Neuronal stem cell (in vitro differentiated cells): ENCODE data around the gene BBLN.
A peak's percentile ranks its signal among the peaks of the same experiment; 100 is the strongest.

ENCODE experiments used
- DNase-seq: peaks from one replicate; pipeline ENCODE4 v3.0.0-alpha.2; 2013; ENCODE audit warnings: low spot score
- H2AFZ ChIP-seq: one replicate; pipeline ENCODE4 v1.6.1; 2013; ENCODE audit warnings: mild to moderate bottlenecking, low read length, inconsistent platforms
- H2AK5ac ChIP-seq: 2 replicates; pipeline ENCODE4 v1.6.1; 2013; ENCODE audit warnings: low read depth, mild to moderate bottlenecking, inconsistent platforms, low read length, moderate library complexity, mixed read lengths
- H2BK120ac ChIP-seq: 2 replicates; pipeline ENCODE4 v1.6.1; 2013; ENCODE audit warnings: low read depth, mild to moderate bottlenecking, inconsistent platforms, low read length, moderate library complexity, mixed read lengths
- H2BK12ac ChIP-seq: one replicate; pipeline ENCODE4 v1.6.1; 2013; ENCODE audit warnings: low read length, inconsistent platforms
- H2BK15ac ChIP-seq: 2 replicates; pipeline ENCODE4 v1.6.1; 2013; ENCODE audit warnings: mild to moderate bottlenecking, low read length, inconsistent platforms, mixed read lengths
- H2BK5ac ChIP-seq: one replicate; pipeline ENCODE4 v1.6.1; 2013; ENCODE audit warnings: inconsistent platforms, mild to moderate bottlenecking, low read length, moderate library complexity
- H3K14ac ChIP-seq: one replicate; pipeline ENCODE4 v1.6.1; 2013; ENCODE audit warnings: low read length, inconsistent platforms
- H3K18ac ChIP-seq: 2 replicates; pipeline ENCODE4 v1.6.1; 2013; ENCODE audit warnings: low read length, inconsistent platforms
- H3K23ac ChIP-seq: 2 replicates; pipeline ENCODE4 v1.6.1; 2013; ENCODE audit warnings: low read depth, mild to moderate bottlenecking, mixed read lengths, low read length, inconsistent platforms; ENCODE audit not compliant: poor library complexity
- H3K27ac ChIP-seq: replicated peaks from 3 replicates; pipeline ENCODE4 v1.5.1; 2013; ENCODE audit warnings: low read length, inconsistent platforms
- H3K27me3 ChIP-seq, 3 experiments: 2 replicates each; pipeline ENCODE4 v1.6.1; 2013; ENCODE audit warnings: low read length in 3 of 3, mild to moderate bottlenecking in 2 of 3, inconsistent platforms in 1 of 3, low read depth in 1 of 3, mixed read lengths in 1 of 3, moderate library complexity in 1 of 3; ENCODE audit not compliant: control insufficient read depth in 3 of 3, insufficient read depth in 3 of 3
- H3K36me3 ChIP-seq, 2 donors: replicated peaks in 1 of 2; 2 replicates each; pipeline ENCODE4 v1.6.1; 2013; ENCODE audit warnings: low read length in 2 of 2; ENCODE audit not compliant: control insufficient read depth in 2 of 2, insufficient read depth in 2 of 2
- H3K4ac ChIP-seq: 2 replicates; pipeline ENCODE4 v1.6.1; 2013; ENCODE audit warnings: inconsistent platforms, mild to moderate bottlenecking, low read length, moderate library complexity
- H3K4me1 ChIP-seq, 2 donors: 1 replicate in 1 of 2; 2 replicates in 1 of 2; pipeline ENCODE4 v1.6.1; 2013; ENCODE audit warnings: low read length in 2 of 2, low read depth in 1 of 2; ENCODE audit not compliant: control insufficient read depth in 2 of 2, insufficient read depth in 1 of 2
- H3K4me2 ChIP-seq: one replicate; pipeline ENCODE4 v1.6.1; 2013; ENCODE audit warnings: mild to moderate bottlenecking, low read length, inconsistent platforms; ENCODE audit not compliant: insufficient read depth, poor library complexity, severe bottlenecking
- H3K4me3 ChIP-seq, 2 donors: 2 replicates each; pipeline ENCODE4 v1.5.1; 2013; ENCODE audit warnings: low read length in 2 of 2, mild to moderate bottlenecking in 2 of 2, inconsistent platforms in 1 of 2, moderate library complexity in 1 of 2
- H3K79me1 ChIP-seq: one replicate; pipeline ENCODE4 v1.6.1; 2013; ENCODE audit warnings: low read depth, mild to moderate bottlenecking, inconsistent platforms, low read length, moderate library complexity
- H3K9ac ChIP-seq: one replicate; pipeline ENCODE4 v1.6.1; 2013; ENCODE audit warnings: mild to moderate bottlenecking, low read depth, low read length, inconsistent platforms; ENCODE audit not compliant: poor library complexity
- H3K9me3 ChIP-seq, 2 donors: replicated peaks in 1 of 2; 2 replicates each; pipeline versions ENCODE3 to v1.6.1; 2013; ENCODE audit warnings: low read length in 2 of 2, mild to moderate bottlenecking in 2 of 2, inconsistent platforms in 1 of 2, low read depth in 1 of 2, mixed read lengths in 1 of 2, moderate library complexity in 1 of 2; ENCODE audit not compliant: control insufficient read depth in 2 of 2, insufficient read depth in 1 of 2
- H4K8ac ChIP-seq: one replicate; pipeline ENCODE4 v1.6.1; 2013; ENCODE audit warnings: low read depth, mild to moderate bottlenecking, inconsistent platforms, low read length, moderate library complexity
- H4K91ac ChIP-seq: one replicate; pipeline ENCODE4 v1.6.1; 2013; ENCODE audit warnings: low read length, low read depth, mild to moderate bottlenecking, inconsistent platforms; ENCODE audit not compliant: poor library complexity
- WGBS, 2 donors: extraction: QIAGEN DNeasy Blood & Tissue Kit; methylation state at CpG; one replicate each; pipeline ENCODE4 v1.1.7; 2013; ENCODE audit warnings: missing lambda C conversion rate in 2 of 2, mixed read lengths in 1 of 2; ENCODE audit not compliant: insufficient read length in 2 of 2, insufficient replicate concordance in 1 of 2; ENCODE audit errors: extremely low coverage in 2 of 2; 5-methylcytosine and 5-hydroxymethylcytosine counted together

The BBLN gene

DNA sequence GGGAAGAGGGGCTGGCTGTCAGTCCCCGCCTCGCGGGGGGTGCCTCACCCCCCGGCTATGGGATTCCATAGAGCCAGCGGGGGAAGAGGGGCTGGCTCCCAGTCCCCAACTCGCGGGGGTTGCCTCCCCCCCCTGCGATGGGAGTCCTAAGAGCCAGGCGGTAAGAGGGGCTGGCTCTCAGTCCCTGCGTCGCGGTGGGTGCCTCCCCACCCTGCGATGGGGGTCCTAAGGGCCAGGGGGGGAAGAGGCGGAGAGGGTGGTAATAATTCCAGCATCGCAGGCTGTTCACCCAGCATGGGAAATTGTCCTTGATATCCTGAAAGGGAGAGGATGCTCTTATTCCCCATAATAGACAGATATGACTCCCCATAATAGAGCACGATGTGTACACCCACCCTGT is 20.4 kb upstream of the BBLN start:
- Histone ChIP-seq H3K27ac (no peak overlapping the region), H2BK15ac (no peak overlapping the region), H3K4ac (no peak overlapping the region), H3K4me2 (no peak overlapping the region), H4K8ac (no peak overlapping the region), H3K9ac (no peak overlapping the region), H3K79me1 (no peaks in the 10 kb centered on the region), H4K91ac (no peak overlapping the region), H3K4me1 (peaks cover 2 to 4% of the 10 kb centered on the region in 2 donors), H3K18ac (no peak overlapping the region), H3K23ac (no peak overlapping the region), H2AK5ac (no peak overlapping the region), H2BK5ac (no peak overlapping the region), H2AFZ (no peak overlapping the region), H3K27me3 (peaks cover 0 to 3% (median 0%) of the 10 kb centered on the region in 3 experiments), H3K14ac (no peak overlapping the region), H3K4me3 (no peak overlapping the region), H3K36me3 (no peaks in the 10 kb centered on the region), H2BK12ac (no peak overlapping the region), H3K9me3 (no peaks in the 10 kb centered on the region), H2BK120ac (no peak overlapping the region)
- WGBS, 2 donors = no CpG with 5 or more reads among the region's 16 CpGs
- no peak for DNase-seq

DNA sequence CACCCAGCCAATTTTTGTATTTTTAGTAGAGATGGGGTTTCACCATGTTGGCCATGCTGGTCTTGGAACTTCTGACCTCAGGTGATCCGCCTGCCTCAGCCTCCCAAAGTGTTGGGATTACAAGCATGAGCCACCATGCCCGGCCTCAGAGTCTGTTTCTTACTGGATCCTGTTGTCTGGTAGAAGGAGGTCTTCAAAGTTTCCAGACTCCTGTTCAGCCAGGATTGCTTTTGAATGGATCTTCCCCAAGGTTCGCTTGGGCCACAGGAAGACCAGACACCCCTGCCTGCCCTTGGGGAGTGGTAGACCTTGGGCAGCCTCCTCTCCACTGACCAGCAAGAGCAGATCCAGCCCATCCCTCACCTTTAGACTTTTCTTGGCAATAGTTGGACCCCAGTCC is 18.5 kb upstream of the BBLN start:
- Histone ChIP-seq H3K4me2 (no peak overlapping the region), H3K4ac (no peak overlapping the region), H2AFZ (no peak overlapping the region), H3K4me1 (peaks cover 2 to 4% of the 10 kb centered on the region in 2 donors), H2BK5ac (no peak overlapping the region), H2BK15ac (no peak overlapping the region), H3K9ac (no peak overlapping the region), H3K27me3 (peaks cover 0 to 3% (median 0%) of the 10 kb centered on the region in 3 experiments), H3K36me3 (no peaks in the 10 kb centered on the region), H4K8ac (no peak overlapping the region), H2AK5ac (no peak overlapping the region), H3K4me3 (no peak overlapping the region), H3K9me3 (no peaks in the 10 kb centered on the region), H3K14ac (no peak overlapping the region), H3K23ac (no peak overlapping the region), H3K18ac (no peak overlapping the region), H2BK120ac (no peak overlapping the region), H3K79me1 (no peaks in the 10 kb centered on the region), H2BK12ac (no peak overlapping the region), H3K27ac (no peak overlapping the region), H4K91ac (no peak overlapping the region)
- DNase-seq = no peak
- no CpG with 5 or more reads among the region's 3 CpGs for WGBS, 2 donors

DNA sequence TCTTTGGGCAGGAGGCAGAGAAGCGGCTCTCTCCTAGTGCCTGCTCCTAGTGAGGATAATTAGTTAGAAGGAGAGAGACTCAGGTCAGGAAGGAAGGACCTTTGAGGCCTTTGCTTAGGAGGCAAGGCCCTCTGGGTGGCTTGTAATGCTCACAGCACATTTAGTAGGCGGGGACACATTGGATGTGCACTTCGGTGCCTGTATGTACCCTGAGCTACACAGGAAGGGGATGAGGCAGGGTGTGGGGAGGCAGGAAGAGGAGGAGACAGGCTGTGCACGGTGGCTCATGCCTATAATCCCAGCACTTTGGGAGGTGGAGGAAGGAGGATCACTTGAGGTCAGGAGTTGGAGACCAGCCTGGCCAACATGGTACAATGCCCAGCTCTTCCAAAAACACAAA is 18.0 kb upstream of the BBLN start:
- no peaks in the 10 kb centered on the region for H3K9me3 ChIP-seq
- H2BK120ac ChIP-seq = no peak overlapping the region
- no peak overlapping the region for H2AK5ac ChIP-seq
- H4K91ac ChIP-seq = peak overlapping the region; percentile 68
- peak overlapping the region; percentile 44 for H3K23ac ChIP-seq
- H2BK15ac ChIP-seq = no peak overlapping the region
- H3K27me3 ChIP-seq = peaks cover 0 to 3% (median 0%) of the 10 kb centered on the region in 3 experiments
- H3K4me3 ChIP-seq = no peak overlapping the region
- no peak overlapping the region for H3K4ac ChIP-seq
- no peak overlapping the region for H2BK5ac ChIP-seq
- no peak overlapping the region for H4K8ac ChIP-seq
- H3K27ac ChIP-seq = no peak overlapping the region
- no peak for DNase-seq
- no peak overlapping the region for H3K4me2 ChIP-seq
- H3K79me1 ChIP-seq = no peaks in the 10 kb centered on the region
- no peak overlapping the region for H3K9ac ChIP-seq
- no peaks in the 10 kb centered on the region for H3K36me3 ChIP-seq
- H2AFZ ChIP-seq = peak overlapping the region; percentile 57
- peaks cover 2 to 4% of the 10 kb centered on the region in 2 donors for H3K4me1 ChIP-seq
- no CpG with 5 or more reads among the region's 4 CpGs for WGBS, 2 donors
- H2BK12ac ChIP-seq = no peak overlapping the region
- H3K14ac ChIP-seq = no peak overlapping the region
- peak overlapping the region; percentile 27 for H3K18ac ChIP-seq

DNA sequence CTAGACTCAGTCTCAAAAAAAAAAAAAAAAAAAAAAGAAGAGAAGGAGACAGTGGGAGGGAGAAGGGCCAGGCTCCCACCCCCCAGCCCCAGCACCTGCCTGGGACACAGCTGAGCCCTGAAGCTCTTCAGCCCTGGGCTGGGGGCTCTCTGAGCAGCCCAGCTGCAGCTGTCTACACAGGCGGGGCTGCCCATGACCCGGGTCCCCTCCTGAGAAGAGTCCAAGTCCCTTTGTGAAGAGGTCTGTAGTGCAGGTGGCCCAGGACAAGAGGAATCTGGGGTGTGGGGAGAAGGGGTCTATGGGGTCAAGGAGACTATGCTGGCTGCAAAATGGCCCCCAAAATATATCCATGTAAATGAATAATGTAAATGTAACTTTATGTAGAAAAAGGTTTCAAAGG is 17.5 kb upstream of the BBLN start:
- peaks cover 0 to 3% (median 0%) of the 10 kb centered on the region in 3 experiments for H3K27me3 ChIP-seq
- H3K4me3 ChIP-seq = no peak overlapping the region
- no peaks in the 10 kb centered on the region for H3K9me3 ChIP-seq
- no peak overlapping the region for H2BK120ac ChIP-seq
- no peak overlapping the region for H3K23ac ChIP-seq
- H4K8ac ChIP-seq = no peak overlapping the region
- no peaks in the 10 kb centered on the region for H3K79me1 ChIP-seq
- H3K18ac ChIP-seq = no peak overlapping the region
- no peak overlapping the region for H3K9ac ChIP-seq
- H2BK12ac ChIP-seq = no peak overlapping the region
- H4K91ac ChIP-seq = no peak overlapping the region
- DNase-seq = no peak
- H2BK15ac ChIP-seq = no peak overlapping the region
- no peak overlapping the region for H3K14ac ChIP-seq
- no peaks in the 10 kb centered on the region for H3K36me3 ChIP-seq
- H2AFZ ChIP-seq = no peak overlapping the region
- no CpG with 5 or more reads among the region's 2 CpGs for WGBS, 2 donors
- peaks cover 0 to 4% of the 10 kb centered on the region in 2 donors for H3K4me1 ChIP-seq
- H3K4me2 ChIP-seq = no peak overlapping the region
- no peak overlapping the region for H2AK5ac ChIP-seq
- no peak overlapping the region for H2BK5ac ChIP-seq
- H3K4ac ChIP-seq = no peak overlapping the region
- no peak overlapping the region for H3K27ac ChIP-seq
